Effector CD8-positive, alpha-beta T cell (primary cell): ENCODE data around the gene CDKN2D.
"Not testable (repeated sequence)": the region's sequence is repeated elsewhere in the genome, so short reads cannot be mapped to it uniquely, and the experiment has no call there.

Experiments
- DNase-seq: peaks from one replicate; lab custom pipeline; 2025; lab: John Stamatoyannopoulos, UW

CDKN2D gene

GRCh38 chr19:10551698-10552301 is 17.0 kb downstream of the CDKN2D start:
- peak; percentile 15 for DNase-seq

- DNase-seq: not testable (repeated sequence)
Measured at GRCh38 chr19:10551006-10551405, 17.8 kb downstream of the CDKN2D start.

DNA sequence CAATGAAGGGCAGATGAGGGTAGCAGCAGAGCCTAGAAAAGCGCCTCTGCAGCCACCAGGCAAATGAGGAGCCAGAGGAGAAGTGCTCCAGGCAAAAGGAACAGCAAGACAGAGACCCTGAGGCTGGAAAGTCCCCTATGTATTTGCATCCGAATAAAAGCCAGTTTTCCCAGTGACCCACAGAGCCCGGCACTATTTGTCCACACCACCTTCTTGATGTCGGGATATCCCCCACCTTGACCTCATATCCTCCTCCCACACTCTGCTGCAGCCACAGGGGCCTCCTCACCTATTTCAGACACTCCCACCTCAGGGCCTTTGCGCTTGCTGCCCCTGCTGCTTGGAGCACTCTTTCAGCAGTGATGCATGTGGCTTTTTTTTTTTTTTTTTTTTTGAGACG is 18.4 kb downstream of the CDKN2D start:
- no peak for DNase-seq

DNA sequence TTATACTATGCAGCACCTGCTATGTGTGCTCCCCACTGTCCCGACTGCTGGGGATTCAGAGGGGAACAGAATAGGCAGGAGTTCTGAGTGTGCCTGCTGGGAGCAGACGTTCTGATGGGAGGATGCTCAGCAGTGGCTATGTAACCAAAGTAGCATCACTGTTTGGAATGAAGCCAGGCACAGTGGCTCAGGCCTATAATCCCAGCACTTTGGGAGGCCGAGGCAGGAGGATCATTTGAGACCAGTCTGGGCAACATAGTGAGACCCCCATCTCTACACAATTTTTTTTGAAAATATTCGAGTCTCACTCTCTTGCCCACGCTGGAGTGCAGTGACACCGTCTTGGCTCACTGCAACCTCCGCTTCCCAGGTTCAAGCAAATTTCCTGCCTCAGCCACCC is 19.0 kb downstream of the CDKN2D start:
- no peak for DNase-seq

- DNase-seq: no peak
Measured at GRCh38 chr19:10548746-10549276, 20.0 kb downstream of the CDKN2D start.

DNA sequence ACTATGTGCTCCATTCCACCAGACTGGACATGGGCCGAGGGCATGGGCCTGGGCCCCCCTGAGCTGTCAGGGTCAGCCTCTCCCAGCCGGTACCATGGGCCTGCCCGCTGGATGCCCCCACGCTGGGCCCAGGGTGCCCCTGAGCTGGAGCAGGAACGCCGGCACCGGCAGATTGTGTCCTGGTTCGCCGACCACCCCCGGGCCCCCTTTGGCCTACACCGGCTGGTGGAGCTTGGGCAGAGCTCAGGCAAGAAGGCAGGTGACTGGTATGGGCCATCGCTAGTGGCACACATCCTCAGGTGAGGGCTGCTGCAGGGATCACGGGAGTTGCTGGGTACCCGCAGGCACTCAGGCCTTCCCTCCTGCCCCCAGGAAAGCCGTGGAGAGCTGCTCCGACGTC is 22.0 kb downstream of the CDKN2D start:
- no peak for DNase-seq

DNA sequence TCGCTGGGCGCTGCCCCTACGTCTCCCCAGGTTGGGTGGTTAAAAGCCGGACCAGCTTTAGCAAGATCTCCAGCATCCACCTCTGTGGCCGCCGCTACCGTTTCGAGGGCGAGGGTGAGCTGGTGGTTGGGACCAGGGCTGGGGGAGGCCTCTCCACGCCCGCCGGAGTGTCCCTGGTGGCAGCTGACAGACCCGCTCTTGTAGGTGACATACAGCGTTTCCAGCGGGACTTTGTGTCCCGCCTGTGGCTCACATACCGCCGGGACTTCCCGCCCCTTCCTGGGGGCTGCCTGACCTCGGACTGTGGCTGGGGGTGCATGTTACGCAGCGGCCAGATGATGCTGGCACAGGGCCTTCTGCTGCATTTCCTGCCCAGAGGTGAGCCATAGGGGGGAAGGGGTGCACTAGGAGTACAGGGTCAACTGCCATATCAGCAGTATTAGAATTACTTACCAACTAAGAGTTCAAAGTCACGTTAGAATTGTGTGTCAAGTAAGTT is 24.0 kb downstream of the CDKN2D start:
- no peak for DNase-seq

DNA sequence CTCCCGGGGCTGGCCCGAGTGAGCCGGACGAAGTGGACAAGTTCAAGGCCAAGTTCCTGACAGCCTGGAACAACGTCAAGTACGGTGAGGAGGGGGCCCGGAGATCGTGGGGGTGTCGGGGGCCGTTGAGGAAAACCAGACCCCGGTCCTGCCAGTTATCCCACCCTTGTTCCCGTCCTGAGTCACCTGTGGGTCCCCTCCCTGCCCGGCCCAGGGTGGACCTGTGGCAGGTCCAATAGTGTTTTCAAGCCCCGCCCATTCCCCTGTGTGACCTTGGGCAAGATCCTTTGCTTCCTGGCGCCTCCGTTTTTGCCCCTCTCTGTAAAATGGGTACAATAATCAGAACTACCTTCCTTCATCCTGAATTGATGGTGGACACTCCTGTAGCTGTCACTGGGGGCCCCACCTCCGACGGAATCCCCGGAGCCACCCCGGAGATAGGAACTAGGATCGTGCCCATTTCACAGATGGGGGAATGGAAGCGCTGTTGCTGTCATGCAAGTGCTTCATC is 24.5 kb downstream of the CDKN2D start:
- no peak for DNase-seq

DNA sequence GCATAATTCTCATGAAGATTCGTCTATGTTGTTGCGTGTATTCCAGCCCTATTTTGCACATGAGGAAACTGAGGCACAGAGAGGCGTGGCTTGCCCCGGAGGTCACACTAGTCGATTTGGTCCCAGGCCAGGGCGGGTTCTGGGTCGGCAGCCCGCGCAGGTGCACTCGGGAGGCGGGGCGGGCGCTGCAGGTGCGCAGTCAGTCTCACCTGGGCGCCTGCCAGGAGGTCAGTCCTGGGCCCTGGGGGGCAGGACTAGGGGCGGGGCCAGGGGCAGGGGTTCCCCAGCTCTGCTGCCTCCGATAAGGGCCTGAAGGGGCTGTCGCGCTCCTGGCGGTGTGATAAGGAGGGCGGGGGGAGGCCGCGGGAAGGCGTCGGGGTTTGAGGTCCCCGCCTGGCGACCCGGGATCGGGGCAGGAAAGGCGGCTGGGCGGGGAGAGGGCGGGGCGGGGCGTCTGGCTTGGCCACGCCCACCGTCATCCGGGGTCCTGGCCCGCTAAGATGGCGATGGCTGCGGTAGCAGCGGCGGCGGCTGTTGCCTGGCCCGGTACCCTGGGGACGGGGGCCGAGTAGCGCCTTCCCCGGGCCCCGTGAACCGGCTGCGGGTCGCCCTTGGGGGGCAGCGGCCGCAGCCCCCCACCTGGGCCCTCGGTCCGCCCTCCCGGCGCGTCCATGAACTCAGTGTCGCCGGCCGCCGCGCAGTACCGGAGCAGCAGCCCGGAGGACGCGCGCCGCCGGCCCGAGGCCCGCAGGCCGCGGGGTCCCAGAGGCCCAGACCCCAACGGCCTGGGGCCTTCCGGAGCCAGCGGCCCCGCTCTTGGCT is 25.1 kb downstream of the CDKN2D start, which contains the start of gene ATG4D:
Gene ATG4D (plus strand): TSS at position 485 of the 822 bp plus-strand sequence. CDS start 187 bp downstream, at position 672.
- DNase-seq: peak; percentile 76

DNA sequence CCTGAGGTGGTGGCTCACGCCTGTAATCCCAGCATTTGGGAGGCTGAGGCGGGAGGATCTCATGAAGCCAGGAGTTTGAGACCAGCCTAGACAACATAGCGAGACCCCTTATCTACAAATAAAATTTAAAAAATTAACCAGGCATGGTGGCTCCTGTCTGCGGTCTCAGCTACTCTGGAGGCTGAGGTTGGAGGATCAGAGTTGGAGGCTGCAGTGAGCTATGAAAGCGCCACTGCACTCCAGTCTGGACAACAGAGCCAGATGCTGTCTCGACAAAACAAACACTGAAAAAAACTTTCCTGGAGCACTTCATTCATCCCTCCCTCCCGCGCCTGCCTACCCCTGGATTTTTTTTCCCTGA is 25.7 kb downstream of the CDKN2D start:
- DNase-seq: no peak

- not testable (repeated sequence) for DNase-seq
Measured at GRCh38 chr19:10539016-10539415, 29.8 kb downstream of the CDKN2D start.

DNA sequence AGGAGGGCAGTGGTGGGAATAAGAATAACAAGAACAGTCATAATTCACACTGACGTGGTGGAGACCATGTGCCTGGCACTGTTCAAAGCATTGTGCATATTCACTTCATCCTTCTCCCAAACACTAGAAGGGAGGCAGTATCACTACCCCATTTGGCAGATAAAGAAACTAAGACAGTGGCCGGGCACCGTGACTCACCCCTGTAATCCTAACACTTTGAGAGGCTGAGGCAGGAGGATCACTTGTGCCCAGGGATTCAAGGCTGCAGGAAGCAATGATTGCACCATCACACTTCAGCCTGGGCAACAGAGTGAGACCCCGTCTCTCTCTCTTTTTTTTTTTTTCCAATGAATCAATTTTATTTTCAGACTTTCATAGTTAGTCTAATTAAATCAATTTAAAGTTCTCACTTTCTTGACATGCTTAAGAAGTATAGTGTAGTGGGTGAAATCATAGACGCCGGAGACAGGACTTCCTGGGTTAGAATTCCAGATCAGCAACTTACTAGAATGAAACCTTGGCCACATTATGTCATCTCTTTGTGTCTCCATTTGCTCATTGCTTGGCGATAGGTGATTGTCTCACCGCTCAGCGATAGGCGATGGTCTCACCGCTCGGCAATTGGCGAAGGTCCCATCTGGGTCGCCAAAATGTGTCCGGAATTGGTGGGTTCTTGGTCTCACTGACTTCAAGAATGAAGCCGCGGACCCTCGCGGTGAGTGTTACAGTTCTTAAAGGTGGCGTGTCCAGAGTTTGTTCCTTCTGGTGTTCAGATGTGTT is 30.4 kb downstream of the CDKN2D start:
- DNase-seq: no peak

DNA sequence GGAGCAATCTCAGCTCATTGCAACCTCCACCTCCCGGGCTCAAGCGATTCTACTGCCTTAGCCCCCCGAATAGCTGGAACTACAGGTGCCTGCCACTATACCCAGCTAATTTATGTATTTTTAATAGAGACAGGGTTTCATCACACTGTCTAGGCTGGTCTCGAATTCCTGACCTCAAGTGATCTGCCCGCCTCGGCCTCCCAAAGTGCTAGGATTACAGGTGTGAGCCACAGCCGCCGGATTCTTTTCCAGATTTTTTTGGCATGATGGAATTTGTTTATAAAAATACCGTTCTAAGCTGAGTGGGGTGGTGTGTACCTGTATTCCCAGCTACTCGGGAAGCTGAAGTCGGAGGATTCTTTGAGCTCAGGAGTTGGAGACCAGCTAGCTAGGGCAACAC is 31.1 kb downstream of the CDKN2D start:
- DNase-seq: no peak

- DNase-seq: no peak
Measured at GRCh38 chr19:10535613-10536012, 33.2 kb downstream of the CDKN2D start.

DNA sequence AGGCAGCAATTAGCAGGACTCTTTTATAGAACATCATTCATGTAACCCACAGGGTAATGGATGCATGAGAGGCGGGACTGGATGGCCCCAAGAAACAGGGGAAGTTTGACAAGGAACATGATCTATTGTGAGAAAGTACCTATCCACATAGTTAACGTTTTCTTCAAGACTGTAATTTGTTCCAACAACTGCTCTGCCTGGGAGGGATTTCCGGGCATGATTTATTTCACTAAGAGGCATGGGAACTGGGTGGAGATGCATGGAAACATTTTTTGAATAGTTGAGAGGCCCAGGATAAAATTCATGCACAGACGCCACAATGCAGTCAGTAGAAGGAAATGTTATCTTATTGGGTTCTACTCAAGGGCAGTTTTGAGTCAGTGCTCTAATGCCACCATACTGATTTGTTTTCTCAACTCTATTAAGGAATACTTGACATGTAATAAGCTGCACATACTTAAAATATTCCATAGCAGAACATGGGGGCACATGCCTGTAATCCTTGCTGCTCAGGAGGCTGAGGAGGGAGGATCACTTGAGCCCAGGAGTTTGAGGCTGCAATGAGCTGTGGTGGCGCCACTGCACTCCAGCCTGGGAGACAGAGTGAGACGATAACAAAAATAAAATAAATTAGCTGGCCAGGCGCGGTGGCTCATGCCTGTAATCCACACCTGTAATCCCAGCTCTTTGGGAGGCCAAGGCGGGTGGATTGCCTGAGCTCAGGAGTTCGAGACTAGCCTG is 35.0 kb downstream of the CDKN2D start:
- DNase-seq: no peak

DNA sequence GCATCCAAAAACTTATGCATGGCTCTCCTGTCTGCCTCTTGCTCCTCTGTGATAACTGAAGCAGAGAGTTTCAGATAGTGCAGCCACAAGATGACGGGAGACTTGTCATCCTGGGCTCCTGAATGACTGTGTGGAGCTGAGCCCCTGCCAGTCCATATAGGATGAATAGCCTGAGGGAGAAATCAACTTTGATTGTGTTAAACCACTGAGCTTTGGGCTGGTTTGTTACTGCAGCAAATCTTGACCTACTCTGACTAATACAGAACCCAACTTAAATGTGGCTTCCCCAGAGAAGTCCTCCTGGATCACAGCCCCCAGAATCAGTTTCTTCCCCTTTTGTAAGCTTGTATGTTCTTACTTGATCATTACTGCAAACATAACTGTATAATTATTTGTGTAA is 36.3 kb downstream of the CDKN2D start:
- no peak for DNase-seq

DNA sequence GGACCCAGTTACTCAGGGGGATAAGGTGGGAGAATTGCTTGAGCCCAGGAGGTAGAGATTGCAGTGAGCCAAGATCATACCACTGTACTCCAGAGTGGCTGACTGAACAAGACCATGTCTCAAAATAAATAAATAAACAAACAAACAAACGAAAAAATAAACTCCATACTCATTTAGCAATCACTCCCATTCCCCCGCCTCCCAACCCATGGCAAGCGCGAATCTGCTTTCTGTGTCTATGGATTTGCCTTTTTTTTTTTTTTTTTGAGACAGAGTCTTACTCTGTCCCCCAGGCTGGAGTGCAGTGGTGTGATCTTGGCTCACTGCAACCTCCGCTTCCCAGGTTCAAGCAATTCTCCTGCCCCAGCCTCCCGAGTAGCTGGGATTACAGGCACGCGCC is 41.9 kb downstream of the CDKN2D start:
- DNase-seq: not testable (repeated sequence)

DNA sequence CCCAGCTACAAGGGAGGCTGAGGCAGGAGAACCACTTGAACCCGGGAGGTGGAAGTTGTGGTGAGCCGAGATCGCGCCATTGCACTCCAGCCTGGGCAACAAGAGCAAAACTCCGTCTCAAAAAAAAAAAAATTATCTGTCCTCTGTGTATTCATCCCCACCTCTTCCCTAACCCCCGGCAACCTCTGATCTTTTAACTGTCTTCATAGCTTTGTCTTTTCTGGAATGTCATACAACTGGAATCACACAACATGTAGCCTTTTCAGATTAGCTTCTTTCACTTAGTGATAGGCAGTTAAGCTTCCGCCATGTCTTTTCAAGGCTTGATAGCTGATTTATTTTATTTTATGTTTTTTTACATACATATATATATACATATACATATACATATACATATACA is 43.1 kb downstream of the CDKN2D start:
- no peak for DNase-seq

GRCh38 chr19:10523135-10523636 is 45.6 kb downstream of the CDKN2D start:
- DNase-seq: no peak

DNA sequence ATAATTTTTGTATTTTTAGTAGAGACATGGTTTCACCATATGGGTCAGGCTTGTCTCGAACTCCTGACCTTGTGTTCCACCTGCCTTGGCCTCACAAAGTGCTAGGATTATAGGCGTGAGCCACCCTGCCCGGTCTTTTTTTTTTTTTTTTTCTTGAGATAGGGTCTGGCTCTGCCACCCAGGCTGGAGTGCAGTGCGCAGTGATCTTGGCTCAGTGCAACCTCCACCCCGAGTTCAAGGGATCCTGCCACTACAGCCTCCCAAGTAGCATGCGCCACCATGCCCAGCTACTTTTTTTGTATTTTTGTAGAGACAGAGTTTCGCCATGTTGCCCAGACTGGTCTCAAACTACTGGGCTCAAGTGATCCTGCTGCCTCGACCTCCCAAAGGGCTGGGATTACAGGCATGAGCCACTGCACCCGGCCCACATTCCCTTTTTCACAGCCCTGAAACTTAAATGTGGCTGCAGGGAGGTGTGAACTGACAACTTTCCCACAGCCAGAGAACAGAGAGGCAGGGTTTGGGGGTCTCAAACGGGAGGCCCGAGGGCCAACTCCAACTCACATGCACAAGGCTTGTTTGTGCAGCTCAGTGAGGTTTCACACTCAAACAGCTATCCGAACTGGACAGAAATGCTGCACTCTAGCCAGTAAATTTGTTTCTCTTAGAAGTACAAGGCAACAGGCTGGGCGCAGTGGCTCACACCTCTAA is 47.2 kb downstream of the CDKN2D start:
- no peak for DNase-seq
